Left ventricle myocardium superior (tissue), 1 donor: Measurements from ENCODE around the gene ACKR3. TPM values are rescaled to one million over a fixed set of nuclear protein-coding genes. Genes with fewer than 3 reads are reported as not detected.
A peak's percentile ranks its signal among the peaks of the same experiment; 100 is the strongest.

ENCODE experiments used
- ATAC-seq: fragments of 200-7000 bp; cut with Tn5 transposase; one replicate; pipeline ENCODE4 v1.9.1; 2020; ENCODE audit warnings: mild to moderate bottlenecking, moderate library complexity
- DNase-seq: peaks from one replicate; pipeline ENCODE4 v3.0.0-alpha.2; 2020
- intact Hi-C: fragments of 100-400 bp; cut with micrococcal nuclease; formaldehyde crosslinking; loops from one replicate; pipeline ENCODE4 v1.11.0; 2022
- total RNA-seq: library from RNA; stranded (reverse); fragmentation: NEBNext Ultra II Directional; extraction: Animal tissue kit (Norgen Biotek cat#: 25700); gene quantifications from one replicate; pipeline ENCODE4 v1.2.1, GENCODE V29; 2021
- donor health status: DM: no; HTN: yes; CAD: no; lungs with severe emphysema.

The ACKR3 gene
- total RNA-seq, 1 donor from 2014 or later: 25.4 TPM

GRCh38 chr2:236619910-236620612 lies 50.4 kb downstream of the ACKR3 start:
- DNase-seq: no peak
- ATAC-seq: no peak
- intact Hi-C loops: no loop called here

- DNase-seq (no peak), ATAC-seq (no peak)
- intact Hi-C loops: no loop called here
Measured at GRCh38 chr2:236621786-236622185, 52.2 kb downstream of the ACKR3 start.

GRCh38 chr2:236622201-236622600 lies 52.6 kb downstream of the ACKR3 start:
- intact Hi-C loops: no loop called here
- no peak for ATAC-seq
- DNase-seq: no peak

- ATAC-seq (no peak), DNase-seq (no peak)
- intact Hi-C loops: no loop called here
Measured at GRCh38 chr2:236622660-236623059, 53.0 kb downstream of the ACKR3 start.

GRCh38 chr2:236623816-236624215 lies 54.2 kb downstream of the ACKR3 start:
- intact Hi-C loops: no loop called here
- DNase-seq: no peak
- no peak for ATAC-seq

GRCh38 chr2:236625156-236625690 lies 55.6 kb downstream of the ACKR3 start:
- intact Hi-C loops: no loop called here
- ATAC-seq: no peak
- no peak for DNase-seq

- no peak for DNase-seq
- no peak for ATAC-seq
- intact Hi-C loops: no loop called here
Measured at GRCh38 chr2:236626391-236627150, 56.9 kb downstream of the ACKR3 start.

GRCh38 chr2:236627193-236627592 lies 57.6 kb downstream of the ACKR3 start:
- intact Hi-C loops: no loop called here
- ATAC-seq (no peak), DNase-seq (no peak)

- ATAC-seq: no peak
- DNase-seq: no peak
- intact Hi-C loops: no loop called here
Measured at GRCh38 chr2:236627841-236628240, 58.2 kb downstream of the ACKR3 start.

- no peak for ATAC-seq
- intact Hi-C loops: no loop called here
- no peak for DNase-seq
Measured at GRCh38 chr2:236628256-236628901, 58.8 kb downstream of the ACKR3 start.

GRCh38 chr2:236628981-236629605 lies 59.5 kb downstream of the ACKR3 start:
- DNase-seq (no peak), ATAC-seq (no peak)

GRCh38 chr2:236629961-236630872 lies 60.6 kb downstream of the ACKR3 start:
- DNase-seq (no peak), ATAC-seq (peak; percentile 65)
- intact Hi-C loops: no loop called here

More at GRCh38 chr2:236628981-236629605, 59.5 kb downstream of the ACKR3 start:
- intact Hi-C loops: no loop called here

- DNase-seq (peak; percentile 52), ATAC-seq (peak; percentile 80)
- intact Hi-C loops: no loop called here
Measured at GRCh38 chr2:236631281-236631855, 61.7 kb downstream of the ACKR3 start.

- intact Hi-C loops: no loop called here
- no peak for ATAC-seq
- no peak for DNase-seq
Measured at GRCh38 chr2:236631856-236632291, 62.2 kb downstream of the ACKR3 start.
